DND-41 (cell line): ENCODE measurements around the gene GALNT18.
"Not testable (repeated sequence)": the region's sequence is repeated elsewhere in the genome, so short reads cannot be mapped to it uniquely, and the experiment has no call there.

ENCODE experiments used
- ATAC-seq: fragments of 200-7000 bp; cut with Tn5 transposase; 3 replicates; pipeline ENCODE4 v1.9.1; 2021; ENCODE audit warnings: low read depth; ENCODE audit not compliant: insufficient read depth
- DNase-seq: peaks from one replicate; pipeline ENCODE4 v3.0.0-alpha.2; 2020
- H2AFZ ChIP-seq: 2 replicates; pipeline ENCODE4 v1.6.0; 2012; ENCODE audit warnings: low read depth, low read length
- H3K27ac ChIP-seq: 2 replicates; pipeline ENCODE4 v1.5.1; 2012; ENCODE audit warnings: low read length, inconsistent platforms
- H3K27me3 ChIP-seq: fragments of 200-600 bp; sonication (generic); 2 replicates; pipeline ENCODE4 v1.6.0; 2012; ENCODE audit warnings: low read length, mild to moderate bottlenecking, inconsistent platforms; ENCODE audit not compliant: insufficient read depth, poor library complexity
- H3K36me3 ChIP-seq: 2 replicates; pipeline ENCODE4 v1.5.1; 2012; ENCODE audit warnings: low read length, inconsistent platforms; ENCODE audit not compliant: insufficient read depth
- H3K4me1 ChIP-seq: 2 replicates; pipeline ENCODE4 v1.5.1; 2012; ENCODE audit warnings: mild to moderate bottlenecking, low read length; ENCODE audit not compliant: insufficient read depth
- H3K4me2 ChIP-seq: 2 replicates; pipeline ENCODE4 v1.6.0; 2012; ENCODE audit warnings: mild to moderate bottlenecking, moderate library complexity, low read length, inconsistent platforms; ENCODE audit not compliant: insufficient read depth
- H3K4me3 ChIP-seq, 2 experiments: fragments of 200-600 bp in 1 of 2; shearing (Covaris generic) in 1 of 2; 2 replicates each; pipeline ENCODE4 v1.5.1; 2012 to 2016; ENCODE audit warnings: inconsistent platforms in 2 of 2, low read length in 2 of 2, mild to moderate bottlenecking in 2 of 2, low read depth in 1 of 2, moderate library complexity in 1 of 2
- H3K79me2 ChIP-seq: 2 replicates; pipeline ENCODE4 v1.6.0; 2012; ENCODE audit warnings: low read length, inconsistent platforms; ENCODE audit not compliant: insufficient read depth
- H3K9ac ChIP-seq: 2 replicates; pipeline ENCODE4 v1.6.0; 2012; ENCODE audit warnings: low read depth, mild to moderate bottlenecking, inconsistent platforms, low read length, moderate library complexity
- H3K9me3 ChIP-seq: 2 replicates; pipeline ENCODE4 v1.5.1; 2012; ENCODE audit warnings: low read length, moderate library complexity, mild to moderate bottlenecking, inconsistent platforms; ENCODE audit not compliant: insufficient read depth, severe bottlenecking
- H4K20me1 ChIP-seq: 2 replicates; pipeline ENCODE4 v1.6.0; 2012; ENCODE audit warnings: low read length; ENCODE audit not compliant: insufficient read depth
- EZH2 ChIP-seq: IDR thresholded peaks from 3 replicates; pipeline ENCODE4 v1.6.1; 2012; ENCODE audit warnings: borderline replicate concordance, low read depth, mild to moderate bottlenecking, moderate library complexity, low read length, inconsistent platforms; ENCODE audit not compliant: severe bottlenecking
- TF ChIP-seq, protein P1 (sequence below): IDR thresholded peaks from 2 replicates; pipeline ENCODE4 v1.5.1; 2012; ENCODE audit warnings: borderline replicate concordance, low read length, moderate library complexity, mild to moderate bottlenecking; ENCODE audit not compliant: poor library complexity, severe bottlenecking; ENCODE audit errors: extremely low read depth

GALNT18 gene

GRCh38 chr11:11356842-11357241, 265.0 kb downstream of the GALNT18 start:
- Histone ChIP-seq H3K4me3 (no peak overlapping the region), H3K27me3 (peaks cover 3% of the 10 kb centered on the region), H3K27ac (no peak overlapping the region), H3K9ac (no peak overlapping the region), H3K4me2 (no peak overlapping the region), H2AFZ (no peak overlapping the region), H3K4me1 (no peaks in the 10 kb centered on the region), H4K20me1 (no peaks in the 10 kb centered on the region), H3K9me3 (no peaks in the 10 kb centered on the region), H3K79me2 (no peaks in the 10 kb centered on the region), H3K36me3 (no peaks in the 10 kb centered on the region)
- TF ChIP-seq EZH2, result no peak
- TF ChIP-seq, protein P1, sequence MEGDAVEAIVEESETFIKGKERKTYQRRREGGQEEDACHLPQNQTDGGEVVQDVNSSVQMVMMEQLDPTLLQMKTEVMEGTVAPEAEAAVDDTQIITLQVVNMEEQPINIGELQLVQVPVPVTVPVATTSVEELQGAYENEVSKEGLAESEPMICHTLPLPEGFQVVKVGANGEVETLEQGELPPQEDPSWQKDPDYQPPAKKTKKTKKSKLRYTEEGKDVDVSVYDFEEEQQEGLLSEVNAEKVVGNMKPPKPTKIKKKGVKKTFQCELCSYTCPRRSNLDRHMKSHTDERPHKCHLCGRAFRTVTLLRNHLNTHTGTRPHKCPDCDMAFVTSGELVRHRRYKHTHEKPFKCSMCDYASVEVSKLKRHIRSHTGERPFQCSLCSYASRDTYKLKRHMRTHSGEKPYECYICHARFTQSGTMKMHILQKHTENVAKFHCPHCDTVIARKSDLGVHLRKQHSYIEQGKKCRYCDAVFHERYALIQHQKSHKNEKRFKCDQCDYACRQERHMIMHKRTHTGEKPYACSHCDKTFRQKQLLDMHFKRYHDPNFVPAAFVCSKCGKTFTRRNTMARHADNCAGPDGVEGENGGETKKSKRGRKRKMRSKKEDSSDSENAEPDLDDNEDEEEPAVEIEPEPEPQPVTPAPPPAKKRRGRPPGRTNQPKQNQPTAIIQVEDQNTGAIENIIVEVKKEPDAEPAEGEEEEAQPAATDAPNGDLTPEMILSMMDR, result no peak
- ATAC-seq, result no peak
- DNase-seq, result no peak

GRCh38 chr11:11352878-11353277, 268.9 kb downstream of the GALNT18 start, which contains the start of gene CSNK2A3:
TSS of gene CSNK2A3 (minus strand) at chr11:11353250. CDS start at chr11:11353119, 131 bp downstream.
- not testable (repeated sequence) for H2AFZ ChIP-seq, H3K27ac ChIP-seq, ATAC-seq, H3K36me3 ChIP-seq, DNase-seq, H3K4me1 ChIP-seq, H3K9me3 ChIP-seq, H3K27me3 ChIP-seq, H4K20me1 ChIP-seq, H3K4me3 ChIP-seq, H3K4me2 ChIP-seq, H3K79me2 ChIP-seq, H3K9ac ChIP-seq

- not testable (repeated sequence) for H3K27me3 ChIP-seq, H3K27ac ChIP-seq, H3K9ac ChIP-seq, ATAC-seq, H3K79me2 ChIP-seq, H3K4me2 ChIP-seq, H2AFZ ChIP-seq, H3K36me3 ChIP-seq, H4K20me1 ChIP-seq, H3K4me1 ChIP-seq, H3K9me3 ChIP-seq, DNase-seq, H3K4me3 ChIP-seq
Observed at GRCh38 chr11:11351851-11352250, 270.0 kb downstream of the GALNT18 start.

DNA sequence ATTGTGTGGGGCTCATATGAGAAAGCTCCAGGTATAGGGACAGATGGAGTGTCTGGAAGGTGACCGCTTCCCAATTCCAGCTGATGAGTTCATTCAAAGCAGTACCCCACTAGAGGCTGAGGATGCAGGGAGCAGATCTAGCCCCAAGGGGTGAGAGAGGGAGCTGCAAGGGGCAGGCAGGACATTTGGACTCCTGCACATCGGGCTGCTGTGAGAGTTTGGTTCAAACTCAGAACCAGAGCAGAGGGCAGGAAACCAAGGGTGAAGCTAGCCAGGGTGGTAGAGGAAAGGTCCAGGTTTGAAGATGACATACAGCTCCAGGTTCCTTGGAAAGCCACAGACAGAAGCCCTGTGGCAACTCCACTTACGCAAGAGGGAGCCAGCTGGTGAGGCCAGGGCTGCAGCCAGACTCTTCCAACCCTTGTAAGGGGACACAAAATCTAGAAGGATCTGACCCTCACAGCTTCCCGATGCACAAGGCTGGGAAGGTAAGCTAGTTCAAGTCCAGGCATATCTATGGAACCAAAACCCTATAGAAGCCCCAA, 270.7 kb downstream of the GALNT18 start:
- Histone ChIP-seq H4K20me1 (no peaks in the 10 kb centered on the region), H3K4me3 (no peak overlapping the region), H3K4me2 (no peak overlapping the region), H3K27me3 (peaks cover 2% of the 10 kb centered on the region), H3K79me2 (no peaks in the 10 kb centered on the region), H3K9me3 (no peaks in the 10 kb centered on the region), H3K4me1 (no peaks in the 10 kb centered on the region), H3K9ac (no peak overlapping the region), H3K27ac (no peak overlapping the region), H2AFZ (no peak overlapping the region), H3K36me3 (no peaks in the 10 kb centered on the region)
- ATAC-seq, result no peak
- no peak for DNase-seq
- TF ChIP-seq, protein P1, result no peak
- TF ChIP-seq EZH2, result no peak
